HepG2 (cell line): Measurements from ENCODE around the gene CRIM1. TPM values are rescaled to one million over a fixed set of nuclear protein-coding genes. Genes with fewer than 3 reads are reported as not detected.

Source experiments
- ATAC-seq: fragments of 200-7000 bp; cut with Tn5 transposase; 3 replicates; pipeline ENCODE4 v1.9.1; 2020; ENCODE audit warnings: mild to moderate bottlenecking, moderate library complexity
- BruUV-seq: library from RNA; stranded (reverse); fragments of 400-500 nt; replicated peaks from 2 replicates; lab custom pipeline; 2021; lab: Mats Ljungman, UMichigan
- CTCF ChIA-PET: fragments of 300-600 bp; formaldehyde crosslinking; extraction: SDS; loops from one replicate; lab custom pipeline; 2021; ENCODE audit warnings: low total read pairs, inconsistent platforms, low intra/inter-chr PET ratio; lab: Yijun Ruan, JAX
- POLR2A ChIA-PET: fragments of 350-600 bp; sonication (Branson Sonifier 250); formaldehyde crosslinking; loops from one replicate; lab custom pipeline; 2020; ENCODE audit warnings: antibody characterized with exemption, inconsistent platforms; lab: Yijun Ruan, JAX
- DNase-seq: peaks from one replicate; pipeline ENCODE4 v3.0.0-alpha.2; 2015; ENCODE audit warnings: low spot score
- FAIRE-seq: peaks from 3 replicates; lab custom pipeline; 2011; peaks lifted over from hg19 to GRCh38; lab: Jason Lieb, UNC
- H2AFZ ChIP-seq: one replicate; pipeline ENCODE4 v1.6.1; 2011; ENCODE audit warnings: low read length, inconsistent platforms
- H3K27ac ChIP-seq: fragments of 300-600 bp; 3 replicates; pipeline ENCODE4 v1.8.0; 2011; ENCODE audit warnings: mixed run types, mild to moderate bottlenecking, mixed read lengths, low read length, inconsistent platforms; ENCODE audit not compliant: insufficient read depth; ENCODE audit errors: extremely low read length
- H3K27me3 ChIP-seq, 2 experiments: fragments of 200-600 bp in 1 of 2; 2 replicates in 1 of 2; 3 replicates in 1 of 2; pipeline versions ENCODE4 v1.6.0 to v1.8.0; 2011; ENCODE audit warnings: low read length in 2 of 2, mild to moderate bottlenecking in 2 of 2, moderate library complexity in 2 of 2, inconsistent platforms in 1 of 2; ENCODE audit not compliant: insufficient read depth in 2 of 2, control insufficient read depth in 1 of 2
- H3K36me3 ChIP-seq, 2 experiments: fragments of 200-600 bp in 1 of 2; replicated peaks in 1 of 2; 2 replicates in 1 of 2; 3 replicates in 1 of 2; pipeline versions ENCODE4 v1.5.1 to v1.8.0; 2011; ENCODE audit warnings: low read length in 2 of 2, inconsistent platforms in 1 of 2; ENCODE audit not compliant: insufficient read depth in 2 of 2, control insufficient read depth in 1 of 2
- H3K4me1 ChIP-seq: 2 replicates; pipeline ENCODE4 v1.5.1; 2012; ENCODE audit warnings: low read length, inconsistent platforms; ENCODE audit not compliant: insufficient read depth
- H3K4me2 ChIP-seq: 2 replicates; pipeline ENCODE4 v1.6.0; 2011; ENCODE audit warnings: low read depth, low read length, inconsistent platforms
- H3K4me3 ChIP-seq, 3 experiments: fragments of 200-600 bp in 1 of 3; sonication (generic), shearing (Covaris generic) in 1 of 3; replicated peaks in 1 of 3; 2 replicates each; pipeline ENCODE4 v1.5.1; 2011 to 2016; ENCODE audit warnings: low read length in 3 of 3, inconsistent platforms in 2 of 3, low read depth in 2 of 3, mild to moderate bottlenecking in 2 of 3, control low read depth in 1 of 3, mixed read lengths in 1 of 3; ENCODE audit not compliant: insufficient read depth in 1 of 3
- H3K79me2 ChIP-seq: one replicate; pipeline ENCODE4 v1.6.1; 2011; ENCODE audit warnings: low read length, inconsistent platforms; ENCODE audit not compliant: insufficient read depth
- H3K9ac ChIP-seq: 2 replicates; pipeline ENCODE4 v1.6.0; 2011; ENCODE audit warnings: mild to moderate bottlenecking, low read depth, low read length, inconsistent platforms; ENCODE audit not compliant: insufficient read depth
- H3K9me3 ChIP-seq: 2 replicates; pipeline ENCODE4 v1.5.1; 2012; ENCODE audit warnings: mild to moderate bottlenecking, low read length
- H4K20me1 ChIP-seq: 2 replicates; pipeline ENCODE4 v1.6.0; 2011; ENCODE audit warnings: inconsistent platforms, mild to moderate bottlenecking, low read length, moderate library complexity; ENCODE audit not compliant: insufficient read depth
- ATF1 ChIP-seq: IDR thresholded peaks from 2 replicates; pipeline ENCODE4 v1.6.1; 2016; ENCODE audit warnings: mild to moderate bottlenecking, control low read depth
- CBX2 ChIP-seq, 2 experiments: fragments of 200-600 bp in 1 of 2; sonication (generic); formaldehyde crosslinking in 1 of 2; IDR thresholded peaks; 2 replicates each; pipeline versions ENCODE4 v1.7.0 to v1.8.1; 2018 to 2022; ENCODE audit warnings: low read depth in 2 of 2, low read length in 1 of 2, mild to moderate bottlenecking in 1 of 2, missing genetic modification reagents in 1 of 2
- HOXA9 ChIP-seq: sonication (generic); formaldehyde crosslinking; IDR thresholded peaks from 2 replicates; pipeline ENCODE4 v1.8.1; 2022; ENCODE audit warnings: missing genetic modification reagents, mild to moderate bottlenecking, moderate library complexity, borderline replicate concordance
- JUNB ChIP-seq: sonication (generic); formaldehyde crosslinking; IDR thresholded peaks from 2 replicates; pipeline ENCODE4 v1.8.0; 2022; ENCODE audit warnings: missing genetic modification reagents, mild to moderate bottlenecking, borderline replicate concordance
- REXO4 ChIP-seq: sonication (generic); formaldehyde crosslinking; IDR thresholded peaks from 2 replicates; pipeline ENCODE4 v1.8.0; 2022; ENCODE audit warnings: missing genetic modification reagents, mild to moderate bottlenecking, borderline replicate concordance
- ZBTB34 ChIP-seq: sonication (generic); formaldehyde crosslinking; IDR thresholded peaks from 2 replicates; pipeline ENCODE4 v1.8.0; 2022; ENCODE audit warnings: mild to moderate bottlenecking, missing genetic modification reagents
- ZMAT5 ChIP-seq: sonication (generic); formaldehyde crosslinking; IDR thresholded peaks from 2 replicates; pipeline ENCODE4 v1.5.0; 2020; ENCODE audit warnings: mild to moderate bottlenecking, low read depth, missing genetic modification reagents, borderline replicate concordance
- ZNF30 ChIP-seq: sonication (generic); formaldehyde crosslinking; IDR thresholded peaks from 2 replicates; pipeline ENCODE4 v1.5.0; 2020; ENCODE audit warnings: mild to moderate bottlenecking, missing genetic modification reagents
- ZNF333 ChIP-seq: sonication (generic); formaldehyde crosslinking; IDR thresholded peaks from 2 replicates; pipeline ENCODE4 v1.4.0; 2020; ENCODE audit warnings: mild to moderate bottlenecking, missing genetic modification reagents, borderline replicate concordance
- ZNF383 ChIP-seq: sonication (generic); formaldehyde crosslinking; IDR thresholded peaks from 2 replicates; pipeline ENCODE4 v1.4.0; 2020; ENCODE audit warnings: missing genetic modification reagents, mild to moderate bottlenecking, borderline replicate concordance
- ZNF562 ChIP-seq: sonication (generic); formaldehyde crosslinking; IDR thresholded peaks from 2 replicates; pipeline ENCODE4 v1.8.0; 2022; ENCODE audit warnings: missing genetic modification reagents, borderline replicate concordance
- WGBS: methylation state at CpG from one replicate; pipeline ENCODE4 v1.1.6; 2017; ENCODE audit warnings: low lambda C conversion rate; 5-methylcytosine and 5-hydroxymethylcytosine counted together
- in situ Hi-C: cut with HindIII; loops from 2 replicates; pipeline ENCODE4 v1.10.0; 2017; ENCODE audit warnings: low pct_unique_long_range_greater_than_20kb; ENCODE audit not compliant: extremely low pct_ligation_motif_present
- intact Hi-C: fragments of 100-400 bp; cut with micrococcal nuclease; formaldehyde crosslinking; loops from one replicate; pipeline ENCODE4 v1.10.0; 2022; ENCODE audit not compliant: unreplicated experiment
- polyA plus RNA-seq, 8 experiments: library from polyadenylated mRNA; depleted of rRNA in 3 of 8; stranded (reverse) in 7 of 8; unstranded in 1 of 8; fragments of >200 nt; fragmentation: Illumina TruSeq in 4 of 8; extraction: Trizol in 4 of 8; gene quantifications; 2 replicates each; pipeline versions ENCODE4 v1.2.1 to v1.2.3, GENCODE V29; 2011 to 2016; ENCODE audit warnings: low read depth in 4 of 8, missing spikeins in 1 of 8, mixed read lengths in 1 of 8; ENCODE audit not compliant: insufficient read depth in 1 of 8
- total RNA-seq, 5 experiments: library from RNA; depleted of rRNA; stranded (reverse); fragments of >200 nt; fragmentation: Illumina TruSeq; extraction: Trizol; gene quantifications; 2 replicates each; pipeline ENCODE4 v1.2.3, GENCODE V29; 2016; ENCODE audit warnings: low read depth in 1 of 5
- TF ChIP-seq, protein P1 (sequence below): sonication (generic); formaldehyde crosslinking; IDR thresholded peaks from 2 replicates; pipeline ENCODE4 v1.4.0; 2020; ENCODE audit warnings: mild to moderate bottlenecking, missing genetic modification reagents
- TF ChIP-seq, protein P2 (sequence below): sonication (generic); formaldehyde crosslinking; IDR thresholded peaks from 2 replicates; pipeline ENCODE4 v1.5.1; 2020; ENCODE audit warnings: mild to moderate bottlenecking, missing genetic modification reagents
- TF ChIP-seq, protein P3 (sequence below): sonication (generic); formaldehyde crosslinking; IDR thresholded peaks from 2 replicates; pipeline ENCODE4 v1.4.0; 2020; ENCODE audit warnings: missing genetic modification reagents

The CRIM1 gene
- total and polyA plus RNA-seq, 2 of the 13 experiments (the other 11 are each of a cell fraction or from before 2014, with no cell fraction given), result 39.1 to 69.9 TPM

- TF ChIP-seq ZNF562 (CRISPR knock-in tag) (no peak), ZNF383 (CRISPR knock-in tag) (no peak)
- TF ChIP-seq, protein P1, sequence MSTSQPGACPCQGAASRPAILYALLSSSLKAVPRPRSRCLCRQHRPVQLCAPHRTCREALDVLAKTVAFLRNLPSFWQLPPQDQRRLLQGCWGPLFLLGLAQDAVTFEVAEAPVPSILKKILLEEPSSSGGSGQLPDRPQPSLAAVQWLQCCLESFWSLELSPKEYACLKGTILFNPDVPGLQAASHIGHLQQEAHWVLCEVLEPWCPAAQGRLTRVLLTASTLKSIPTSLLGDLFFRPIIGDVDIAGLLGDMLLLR (CRISPR knock-in tag), result no peak
- TF ChIP-seq, protein P2, sequence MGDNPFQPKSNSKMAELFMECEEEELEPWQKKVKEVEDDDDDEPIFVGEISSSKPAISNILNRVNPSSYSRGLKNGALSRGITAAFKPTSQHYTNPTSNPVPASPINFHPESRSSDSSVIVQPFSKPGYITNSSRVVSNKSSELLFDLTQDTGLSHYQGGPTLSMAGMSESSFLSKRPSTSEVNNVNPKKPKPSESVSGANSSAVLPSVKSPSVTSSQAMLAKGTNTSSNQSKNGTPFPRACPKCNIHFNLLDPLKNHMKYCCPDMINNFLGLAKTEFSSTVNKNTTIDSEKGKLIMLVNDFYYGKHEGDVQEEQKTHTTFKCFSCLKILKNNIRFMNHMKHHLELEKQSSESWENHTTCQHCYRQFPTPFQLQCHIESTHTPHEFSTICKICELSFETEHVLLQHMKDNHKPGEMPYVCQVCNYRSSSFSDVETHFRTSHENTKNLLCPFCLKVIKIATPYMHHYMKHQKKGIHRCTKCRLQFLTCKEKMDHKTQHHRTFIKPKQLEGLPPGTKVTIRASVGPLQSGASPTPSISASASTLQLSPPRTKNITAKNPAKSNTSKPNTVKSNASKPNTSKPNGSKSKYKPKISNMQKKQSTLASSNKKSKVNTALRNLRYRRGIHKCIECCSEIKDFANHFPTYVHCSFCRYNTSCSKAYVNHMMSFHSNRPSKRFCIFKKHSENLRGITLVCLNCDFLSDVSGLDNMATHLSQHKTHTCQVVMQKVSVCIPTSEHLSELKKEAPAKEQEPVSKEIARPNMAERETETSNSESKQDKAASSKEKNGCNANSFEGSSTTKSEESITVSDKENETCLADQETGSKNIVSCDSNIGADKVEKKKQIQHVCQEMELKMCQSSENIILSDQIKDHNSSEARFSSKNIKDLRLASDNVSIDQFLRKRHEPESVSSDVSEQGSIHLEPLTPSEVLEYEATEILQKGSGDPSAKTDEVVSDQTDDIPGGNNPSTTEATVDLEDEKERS (CRISPR knock-in tag), result no peak
Measured at GRCh38 chr2:36594849-36595248, 239.3 kb downstream of the CRIM1 start (continued).

DNA sequence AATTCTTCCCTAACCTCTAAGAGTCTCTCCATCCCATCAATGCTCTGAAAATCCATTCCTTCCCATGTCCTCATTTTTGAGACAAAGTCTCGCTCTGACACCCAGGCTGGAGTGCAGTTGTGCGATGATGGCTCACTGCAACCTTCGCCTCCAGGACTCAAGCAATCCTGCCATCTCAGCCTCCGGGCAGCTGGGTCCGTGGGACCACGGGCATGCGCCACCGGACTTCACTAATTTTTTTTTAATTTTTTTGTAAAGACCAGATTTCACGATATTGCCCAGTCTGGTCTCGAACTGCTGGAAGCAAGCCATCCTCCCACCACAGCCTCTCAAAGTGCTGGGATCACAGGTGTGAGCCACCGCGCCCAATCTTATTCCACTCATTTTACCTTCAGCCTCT lies 240.8 kb downstream of the CRIM1 start:
- over 99% methylated on average over 12 of the region's 12 CpGs for WGBS
- ChIA-PET POLR2A (no interaction called here), CTCF (no interaction called here)
- Histone ChIP-seq H3K79me2 (peaks cover 36% of the 10 kb centered on the region), H3K36me3 (no peaks in the 10 kb centered on the region; a peak in 1 of 5 replicates), H3K4me3 (peak overlapping the region; percentile 78 to 91 (median 88); a peak in 5 of 6 replicates), H2AFZ (no peak overlapping the region), H3K4me2 (peak overlapping the region; percentile 83), H3K9me3 (no peaks in the 10 kb centered on the region), H3K27ac (no peak overlapping the region), H3K4me1 (peaks cover 43% of the 10 kb centered on the region), H3K27me3 (0 out of 5 replicates have a peak, but pooled peaks cover 0 to 2% of the 10 kb centered on the region in 2 experiments), H3K9ac (peak overlapping the region; percentile 87), H4K20me1 (no peaks in the 10 kb centered on the region)
- BruUV-seq, result no TSS peak
- in situ Hi-C loops (loop anchor here (5.0 kb wide), 1 partner anchor 66 kb away; no protein-coding TSS in a partner anchor), intact Hi-C loops (loop anchor here (2.0 kb wide), 1 partner anchor 68 kb away; no protein-coding TSS in a partner anchor)
- no peak for DNase-seq
- ATAC-seq, result no peak
- no peak for FAIRE-seq
- no peak for TF ChIP-seq JUNB (CRISPR knock-in tag)
- no peak for TF ChIP-seq CBX2 (IDR thresholded peaks at IDR 0.05; ENCODE audit: low read depth, low read length)
- no peak for TF ChIP-seq CBX2 (CRISPR knock-in tag; IDR thresholded peaks at IDR 0.05; ENCODE audit: low read depth)
- TF ChIP-seq, protein P3, sequence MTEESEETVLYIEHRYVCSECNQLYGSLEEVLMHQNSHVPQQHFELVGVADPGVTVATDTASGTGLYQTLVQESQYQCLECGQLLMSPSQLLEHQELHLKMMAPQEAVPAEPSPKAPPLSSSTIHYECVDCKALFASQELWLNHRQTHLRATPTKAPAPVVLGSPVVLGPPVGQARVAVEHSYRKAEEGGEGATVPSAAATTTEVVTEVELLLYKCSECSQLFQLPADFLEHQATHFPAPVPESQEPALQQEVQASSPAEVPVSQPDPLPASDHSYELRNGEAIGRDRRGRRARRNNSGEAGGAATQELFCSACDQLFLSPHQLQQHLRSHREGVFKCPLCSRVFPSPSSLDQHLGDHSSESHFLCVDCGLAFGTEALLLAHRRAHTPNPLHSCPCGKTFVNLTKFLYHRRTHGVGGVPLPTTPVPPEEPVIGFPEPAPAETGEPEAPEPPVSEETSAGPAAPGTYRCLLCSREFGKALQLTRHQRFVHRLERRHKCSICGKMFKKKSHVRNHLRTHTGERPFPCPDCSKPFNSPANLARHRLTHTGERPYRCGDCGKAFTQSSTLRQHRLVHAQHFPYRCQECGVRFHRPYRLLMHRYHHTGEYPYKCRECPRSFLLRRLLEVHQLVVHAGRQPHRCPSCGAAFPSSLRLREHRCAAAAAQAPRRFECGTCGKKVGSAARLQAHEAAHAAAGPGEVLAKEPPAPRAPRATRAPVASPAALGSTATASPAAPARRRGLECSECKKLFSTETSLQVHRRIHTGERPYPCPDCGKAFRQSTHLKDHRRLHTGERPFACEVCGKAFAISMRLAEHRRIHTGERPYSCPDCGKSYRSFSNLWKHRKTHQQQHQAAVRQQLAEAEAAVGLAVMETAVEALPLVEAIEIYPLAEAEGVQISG (CRISPR knock-in tag), result no peak
- no peak for TF ChIP-seq ATF1
- TF ChIP-seq ZBTB34 (CRISPR knock-in tag), result no peak
- TF ChIP-seq HOXA9 (CRISPR knock-in tag), result no peak
- no peak for TF ChIP-seq ZMAT5 (CRISPR knock-in tag)
- TF ChIP-seq REXO4 (CRISPR knock-in tag), result no peak
- no peak for TF ChIP-seq ZNF333
- no peak for TF ChIP-seq ZNF30 (CRISPR knock-in tag)
